HEK293 (cell line): ENCODE results near the gene GLO1.

Experiments
- IKZF3 ChIP-seq: fragments of 450-650 bp; IDR thresholded peaks from 2 replicates; pipeline ENCODE4 v1.5.0; 2018; ENCODE audit warnings: missing biosample characterization, mild to moderate bottlenecking, missing genetic modification characterization, moderate library complexity
- KLF8 ChIP-seq: fragments of 450-650 bp; formaldehyde crosslinking; IDR thresholded peaks from 2 replicates; pipeline ENCODE4 v1.5.1; 2016; ENCODE audit warnings: missing biosample characterization, missing genetic modification characterization
- PRDM1 ChIP-seq: fragments of 450-650 bp; formaldehyde crosslinking; IDR thresholded peaks from 2 replicates; pipeline ENCODE4; 2016; ENCODE audit warnings: missing biosample characterization, missing genetic modification characterization
- TRIM28 ChIP-seq: IDR thresholded peaks from 2 replicates; pipeline ENCODE4 v1.6.1; 2011; ENCODE audit warnings: low read length, control low read depth, borderline replicate concordance
- YY1 ChIP-seq: fragments of 450-650 bp; formaldehyde crosslinking; IDR thresholded peaks from 2 replicates; pipeline ENCODE4 v1.5.1; 2018; ENCODE audit warnings: missing biosample characterization, missing genetic modification characterization
- ZNF76 ChIP-seq: fragments of 450-650 bp; formaldehyde crosslinking; IDR thresholded peaks from 2 replicates; pipeline ENCODE4; 2016; ENCODE audit warnings: low read depth, missing biosample characterization, missing genetic modification characterization, borderline replicate concordance
- ZNF777 ChIP-seq: fragments of 450-650 bp; formaldehyde crosslinking; IDR thresholded peaks from 2 replicates; pipeline ENCODE4 v1.5.1; 2017; ENCODE audit warnings: missing biosample characterization, missing genetic modification characterization, borderline replicate concordance
- TF ChIP-seq, protein P1 (sequence below): fragments of 450-650 bp; formaldehyde crosslinking; conservative IDR thresholded peaks from 2 replicates; pipeline ENCODE4 v1.5.1; 2016; ENCODE audit warnings: low read depth, missing biosample characterization, missing genetic modification characterization
- TF ChIP-seq, protein P2 (sequence below): fragments of 450-650 bp; formaldehyde crosslinking; IDR thresholded peaks from 2 replicates; pipeline ENCODE4 v1.5.1; 2016; ENCODE audit warnings: missing biosample characterization, missing genetic modification characterization
- TF ChIP-seq, protein P3 (sequence below): fragments of 450-650 bp; formaldehyde crosslinking; IDR thresholded peaks from 2 replicates; pipeline ENCODE4 v1.5.1; 2016; ENCODE audit warnings: missing biosample characterization, missing genetic modification characterization
- TF ChIP-seq, protein P4 (sequence below): fragments of 450-650 bp; formaldehyde crosslinking; IDR thresholded peaks from 2 replicates; pipeline ENCODE4 v1.5.1; 2016; ENCODE audit warnings: missing biosample characterization, missing genetic modification characterization
- TF ChIP-seq, protein P5 (sequence below): fragments of 450-650 bp; formaldehyde crosslinking; optimal IDR thresholded peaks from 2 replicates; pipeline ENCODE3; 2016; ENCODE audit warnings: missing biosample characterization, mild to moderate bottlenecking, missing genetic modification characterization
- TF ChIP-seq, protein P6 (sequence below): fragments of 450-650 bp; formaldehyde crosslinking; IDR thresholded peaks from 2 replicates; pipeline ENCODE4 v1.5.1; 2016; ENCODE audit warnings: missing biosample characterization, missing genetic modification characterization

The GLO1 gene

DNA sequence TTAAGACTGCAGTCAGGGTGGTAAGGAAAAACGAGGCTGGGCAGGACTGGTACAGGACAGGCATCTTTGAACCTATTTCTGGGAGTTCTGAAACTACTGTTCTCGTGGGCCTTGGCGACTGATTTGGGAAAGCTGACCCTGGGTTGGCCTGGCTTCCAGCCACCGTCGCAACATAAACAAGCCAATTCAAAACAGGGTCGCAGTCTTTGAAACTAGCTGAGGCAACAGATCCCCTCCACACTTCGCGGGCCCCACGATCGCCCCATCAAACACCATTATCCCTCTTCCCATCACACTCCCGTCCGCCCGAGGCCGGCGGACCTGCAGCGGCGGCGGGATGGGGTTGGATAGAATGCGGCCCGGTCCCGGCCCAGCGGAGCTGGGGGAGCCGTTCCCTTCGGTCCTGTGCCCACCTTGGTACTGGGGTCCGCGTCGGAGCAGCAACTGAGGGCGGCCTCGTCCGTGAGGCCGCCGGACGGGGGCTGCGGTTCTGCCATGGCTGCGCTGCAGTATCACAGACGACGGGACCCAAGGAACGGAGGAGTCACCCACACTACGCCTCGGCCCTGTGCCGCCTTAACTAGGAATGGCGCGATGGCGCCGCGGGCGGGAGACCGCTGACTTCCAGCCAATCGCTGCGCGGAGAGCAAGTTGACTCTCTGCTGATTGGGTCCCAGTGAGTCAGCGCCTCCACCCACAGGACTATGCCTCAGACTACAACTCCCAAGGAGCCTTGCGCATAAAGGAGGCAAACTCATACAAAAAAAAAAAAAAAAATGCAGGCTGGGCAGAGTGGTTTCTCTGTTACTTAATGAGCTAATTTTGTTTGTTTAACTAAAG, at the start of gene GLO1 (continued):
- TF ChIP-seq, protein P1, sequence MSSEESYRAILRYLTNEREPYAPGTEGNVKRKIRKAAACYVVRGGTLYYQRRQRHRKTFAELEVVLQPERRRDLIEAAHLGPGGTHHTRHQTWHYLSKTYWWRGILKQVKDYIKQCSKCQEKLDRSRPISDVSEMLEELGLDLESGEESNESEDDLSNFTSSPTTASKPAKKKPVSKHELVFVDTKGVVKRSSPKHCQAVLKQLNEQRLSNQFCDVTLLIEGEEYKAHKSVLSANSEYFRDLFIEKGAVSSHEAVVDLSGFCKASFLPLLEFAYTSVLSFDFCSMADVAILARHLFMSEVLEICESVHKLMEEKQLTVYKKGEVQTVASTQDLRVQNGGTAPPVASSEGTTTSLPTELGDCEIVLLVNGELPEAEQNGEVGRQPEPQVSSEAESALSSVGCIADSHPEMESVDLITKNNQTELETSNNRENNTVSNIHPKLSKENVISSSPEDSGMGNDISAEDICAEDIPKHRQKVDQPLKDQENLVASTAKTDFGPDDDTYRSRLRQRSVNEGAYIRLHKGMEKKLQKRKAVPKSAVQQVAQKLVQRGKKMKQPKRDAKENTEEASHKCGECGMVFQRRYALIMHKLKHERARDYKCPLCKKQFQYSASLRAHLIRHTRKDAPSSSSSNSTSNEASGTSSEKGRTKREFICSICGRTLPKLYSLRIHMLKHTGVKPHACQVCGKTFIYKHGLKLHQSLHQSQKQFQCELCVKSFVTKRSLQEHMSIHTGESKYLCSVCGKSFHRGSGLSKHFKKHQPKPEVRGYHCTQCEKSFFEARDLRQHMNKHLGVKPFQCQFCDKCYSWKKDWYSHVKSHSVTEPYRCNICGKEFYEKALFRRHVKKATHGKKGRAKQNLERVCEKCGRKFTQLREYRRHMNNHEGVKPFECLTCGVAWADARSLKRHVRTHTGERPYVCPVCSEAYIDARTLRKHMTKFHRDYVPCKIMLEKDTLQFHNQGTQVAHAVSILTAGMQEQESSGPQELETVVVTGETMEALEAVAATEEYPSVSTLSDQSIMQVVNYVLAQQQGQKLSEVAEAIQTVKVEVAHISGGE (tag by site-specific recombination) = peak; percentile 40; the same call in 1 of the 2 replicates
- TF ChIP-seq ZNF777 (tag by site-specific recombination) (peak; percentile 59; the same call in 1 of the 2 replicates), IKZF3 (tag by site-specific recombination) (peak; percentile 40; the same call in 1 of the 2 replicates), TRIM28 (peak; percentile 84), YY1 (tag by site-specific recombination) (peak; percentile 93), KLF8 (tag by site-specific recombination) (peak; percentile 59; the same call in 1 of the 2 replicates), ZNF76 (tag by site-specific recombination) (peak; percentile 90), PRDM1 (tag by site-specific recombination) (no peak)
- TF ChIP-seq, protein P2, sequence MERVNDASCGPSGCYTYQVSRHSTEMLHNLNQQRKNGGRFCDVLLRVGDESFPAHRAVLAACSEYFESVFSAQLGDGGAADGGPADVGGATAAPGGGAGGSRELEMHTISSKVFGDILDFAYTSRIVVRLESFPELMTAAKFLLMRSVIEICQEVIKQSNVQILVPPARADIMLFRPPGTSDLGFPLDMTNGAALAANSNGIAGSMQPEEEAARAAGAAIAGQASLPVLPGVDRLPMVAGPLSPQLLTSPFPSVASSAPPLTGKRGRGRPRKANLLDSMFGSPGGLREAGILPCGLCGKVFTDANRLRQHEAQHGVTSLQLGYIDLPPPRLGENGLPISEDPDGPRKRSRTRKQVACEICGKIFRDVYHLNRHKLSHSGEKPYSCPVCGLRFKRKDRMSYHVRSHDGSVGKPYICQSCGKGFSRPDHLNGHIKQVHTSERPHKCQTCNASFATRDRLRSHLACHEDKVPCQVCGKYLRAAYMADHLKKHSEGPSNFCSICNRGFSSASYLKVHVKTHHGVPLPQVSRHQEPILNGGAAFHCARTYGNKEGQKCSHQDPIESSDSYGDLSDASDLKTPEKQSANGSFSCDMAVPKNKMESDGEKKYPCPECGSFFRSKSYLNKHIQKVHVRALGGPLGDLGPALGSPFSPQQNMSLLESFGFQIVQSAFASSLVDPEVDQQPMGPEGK = peak; percentile 38; the same call in 1 of the 2 replicates
- TF ChIP-seq, protein P3, sequence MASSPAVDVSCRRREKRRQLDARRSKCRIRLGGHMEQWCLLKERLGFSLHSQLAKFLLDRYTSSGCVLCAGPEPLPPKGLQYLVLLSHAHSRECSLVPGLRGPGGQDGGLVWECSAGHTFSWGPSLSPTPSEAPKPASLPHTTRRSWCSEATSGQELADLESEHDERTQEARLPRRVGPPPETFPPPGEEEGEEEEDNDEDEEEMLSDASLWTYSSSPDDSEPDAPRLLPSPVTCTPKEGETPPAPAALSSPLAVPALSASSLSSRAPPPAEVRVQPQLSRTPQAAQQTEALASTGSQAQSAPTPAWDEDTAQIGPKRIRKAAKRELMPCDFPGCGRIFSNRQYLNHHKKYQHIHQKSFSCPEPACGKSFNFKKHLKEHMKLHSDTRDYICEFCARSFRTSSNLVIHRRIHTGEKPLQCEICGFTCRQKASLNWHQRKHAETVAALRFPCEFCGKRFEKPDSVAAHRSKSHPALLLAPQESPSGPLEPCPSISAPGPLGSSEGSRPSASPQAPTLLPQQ (tag by site-specific recombination) = peak; percentile 100
- TF ChIP-seq, protein P4, sequence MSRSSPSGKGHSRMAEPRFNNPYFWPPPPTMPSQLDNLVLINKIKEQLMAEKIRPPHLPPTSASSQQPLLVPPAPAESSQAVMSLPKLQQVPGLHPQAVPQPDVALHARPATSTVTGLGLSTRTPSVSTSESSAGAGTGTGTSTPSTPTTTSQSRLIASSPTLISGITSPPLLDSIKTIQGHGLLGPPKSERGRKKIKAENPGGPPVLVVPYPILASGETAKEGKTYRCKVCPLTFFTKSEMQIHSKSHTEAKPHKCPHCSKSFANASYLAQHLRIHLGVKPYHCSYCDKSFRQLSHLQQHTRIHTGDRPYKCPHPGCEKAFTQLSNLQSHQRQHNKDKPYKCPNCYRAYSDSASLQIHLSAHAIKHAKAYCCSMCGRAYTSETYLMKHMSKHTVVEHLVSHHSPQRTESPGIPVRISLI = peak; percentile 95
- TF ChIP-seq, protein P5, sequence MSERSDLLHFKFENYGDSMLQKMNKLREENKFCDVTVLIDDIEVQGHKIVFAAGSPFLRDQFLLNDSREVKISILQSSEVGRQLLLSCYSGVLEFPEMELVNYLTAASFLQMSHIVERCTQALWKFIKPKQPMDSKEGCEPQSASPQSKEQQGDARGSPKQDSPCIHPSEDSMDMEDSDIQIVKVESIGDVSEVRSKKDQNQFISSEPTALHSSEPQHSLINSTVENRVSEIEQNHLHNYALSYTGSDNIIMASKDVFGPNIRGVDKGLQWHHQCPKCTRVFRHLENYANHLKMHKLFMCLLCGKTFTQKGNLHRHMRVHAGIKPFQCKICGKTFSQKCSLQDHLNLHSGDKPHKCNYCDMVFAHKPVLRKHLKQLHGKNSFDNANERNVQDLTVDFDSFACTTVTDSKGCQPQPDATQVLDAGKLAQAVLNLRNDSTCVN (tag by site-specific recombination) = peak; percentile 35
- TF ChIP-seq, protein P6, sequence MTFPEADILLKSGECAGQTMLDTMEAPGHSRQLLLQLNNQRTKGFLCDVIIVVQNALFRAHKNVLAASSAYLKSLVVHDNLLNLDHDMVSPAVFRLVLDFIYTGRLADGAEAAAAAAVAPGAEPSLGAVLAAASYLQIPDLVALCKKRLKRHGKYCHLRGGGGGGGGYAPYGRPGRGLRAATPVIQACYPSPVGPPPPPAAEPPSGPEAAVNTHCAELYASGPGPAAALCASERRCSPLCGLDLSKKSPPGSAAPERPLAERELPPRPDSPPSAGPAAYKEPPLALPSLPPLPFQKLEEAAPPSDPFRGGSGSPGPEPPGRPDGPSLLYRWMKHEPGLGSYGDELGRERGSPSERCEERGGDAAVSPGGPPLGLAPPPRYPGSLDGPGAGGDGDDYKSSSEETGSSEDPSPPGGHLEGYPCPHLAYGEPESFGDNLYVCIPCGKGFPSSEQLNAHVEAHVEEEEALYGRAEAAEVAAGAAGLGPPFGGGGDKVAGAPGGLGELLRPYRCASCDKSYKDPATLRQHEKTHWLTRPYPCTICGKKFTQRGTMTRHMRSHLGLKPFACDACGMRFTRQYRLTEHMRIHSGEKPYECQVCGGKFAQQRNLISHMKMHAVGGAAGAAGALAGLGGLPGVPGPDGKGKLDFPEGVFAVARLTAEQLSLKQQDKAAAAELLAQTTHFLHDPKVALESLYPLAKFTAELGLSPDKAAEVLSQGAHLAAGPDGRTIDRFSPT (tag by site-specific recombination) = peak; percentile 62
